IMR-90 (cell line): ENCODE data around the gene PODNL1.

Experiments used
- CEBPB ChIP-seq: IDR thresholded peaks from 2 replicates; pipeline ENCODE4 v1.6.1; 2012; ENCODE audit warnings: low read depth, low read length, improper control_type of control experiment
- MXI1 ChIP-seq: IDR thresholded peaks from 2 replicates; pipeline ENCODE4 v1.6.1; 2012; ENCODE audit warnings: low read depth, mild to moderate bottlenecking, low read length, moderate library complexity, borderline replicate concordance
- POLR2A ChIP-seq: IDR thresholded peaks from 2 replicates; pipeline ENCODE4 v1.6.1; 2012; ENCODE audit warnings: mild to moderate bottlenecking, low read depth, low read length
- RAD21 ChIP-seq: IDR thresholded peaks from 2 replicates; pipeline ENCODE4 v1.6.1; 2012; ENCODE audit warnings: low read length, improper control_type of control experiment
- RCOR1 ChIP-seq: IDR thresholded peaks from 2 replicates; pipeline ENCODE4 v1.6.1; 2012; ENCODE audit warnings: mild to moderate bottlenecking, low read length, improper control_type of control experiment; ENCODE audit not compliant: insufficient replicate concordance
- RFX5 ChIP-seq: IDR thresholded peaks from 2 replicates; pipeline ENCODE4 v1.8.0; 2012; ENCODE audit warnings: low read depth, mild to moderate bottlenecking, low read length, moderate library complexity
- TF ChIP-seq, protein P1 (sequence below): conservative IDR thresholded peaks from 2 replicates; pipeline ENCODE4 v1.5.1; 2012; ENCODE audit warnings: mild to moderate bottlenecking, low read depth, low read length, improper control_type of control experiment
- TF ChIP-seq, protein P2 (sequence below): fragments of 150-350 bp; IDR thresholded peaks from 2 replicates; pipeline ENCODE4 v1.6.1; 2016; ENCODE audit warnings: low read depth, mild to moderate bottlenecking, low read length, moderate library complexity, borderline replicate concordance
- TF ChIP-seq, protein P3 (sequence below): fragments of 150-350 bp; IDR thresholded peaks from 2 replicates; pipeline ENCODE4 v1.6.1; 2017; ENCODE audit warnings: mild to moderate bottlenecking, antibody characterized with exemption, low read length, low read depth

DNA sequence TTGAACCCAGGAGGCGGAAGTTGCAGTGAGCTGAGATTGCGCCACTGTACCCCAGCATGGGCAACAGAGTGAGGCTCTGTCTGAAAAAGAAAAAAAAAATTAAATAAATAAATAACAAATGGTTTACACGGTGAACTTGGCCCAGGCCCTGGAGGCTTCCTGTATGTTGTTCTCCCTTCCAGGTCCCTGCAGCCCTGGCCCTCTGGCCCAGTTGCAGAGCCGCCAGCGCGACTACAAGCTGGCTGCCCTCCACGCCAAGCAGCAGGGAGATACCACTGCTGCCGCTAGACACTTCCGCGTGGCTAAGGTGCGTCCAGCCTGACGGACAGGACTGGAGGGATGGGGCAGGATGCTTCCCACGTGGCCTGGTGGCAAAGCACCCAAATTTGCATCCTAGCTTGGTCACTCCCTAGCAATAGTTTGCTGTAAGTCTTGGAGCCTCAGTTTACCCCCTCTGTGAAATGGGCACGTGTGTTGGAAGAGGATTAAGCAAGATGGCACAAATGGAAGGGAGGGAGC is 20.3 kb downstream of the PODNL1 start:
- TF ChIP-seq CEBPB (no peak), RCOR1 (no peak), RAD21 (no peak), POLR2A (no peak), RFX5 (no peak), MXI1 (no peak)
- TF ChIP-seq, protein P1, sequence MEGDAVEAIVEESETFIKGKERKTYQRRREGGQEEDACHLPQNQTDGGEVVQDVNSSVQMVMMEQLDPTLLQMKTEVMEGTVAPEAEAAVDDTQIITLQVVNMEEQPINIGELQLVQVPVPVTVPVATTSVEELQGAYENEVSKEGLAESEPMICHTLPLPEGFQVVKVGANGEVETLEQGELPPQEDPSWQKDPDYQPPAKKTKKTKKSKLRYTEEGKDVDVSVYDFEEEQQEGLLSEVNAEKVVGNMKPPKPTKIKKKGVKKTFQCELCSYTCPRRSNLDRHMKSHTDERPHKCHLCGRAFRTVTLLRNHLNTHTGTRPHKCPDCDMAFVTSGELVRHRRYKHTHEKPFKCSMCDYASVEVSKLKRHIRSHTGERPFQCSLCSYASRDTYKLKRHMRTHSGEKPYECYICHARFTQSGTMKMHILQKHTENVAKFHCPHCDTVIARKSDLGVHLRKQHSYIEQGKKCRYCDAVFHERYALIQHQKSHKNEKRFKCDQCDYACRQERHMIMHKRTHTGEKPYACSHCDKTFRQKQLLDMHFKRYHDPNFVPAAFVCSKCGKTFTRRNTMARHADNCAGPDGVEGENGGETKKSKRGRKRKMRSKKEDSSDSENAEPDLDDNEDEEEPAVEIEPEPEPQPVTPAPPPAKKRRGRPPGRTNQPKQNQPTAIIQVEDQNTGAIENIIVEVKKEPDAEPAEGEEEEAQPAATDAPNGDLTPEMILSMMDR = no peak
- TF ChIP-seq, protein P2, sequence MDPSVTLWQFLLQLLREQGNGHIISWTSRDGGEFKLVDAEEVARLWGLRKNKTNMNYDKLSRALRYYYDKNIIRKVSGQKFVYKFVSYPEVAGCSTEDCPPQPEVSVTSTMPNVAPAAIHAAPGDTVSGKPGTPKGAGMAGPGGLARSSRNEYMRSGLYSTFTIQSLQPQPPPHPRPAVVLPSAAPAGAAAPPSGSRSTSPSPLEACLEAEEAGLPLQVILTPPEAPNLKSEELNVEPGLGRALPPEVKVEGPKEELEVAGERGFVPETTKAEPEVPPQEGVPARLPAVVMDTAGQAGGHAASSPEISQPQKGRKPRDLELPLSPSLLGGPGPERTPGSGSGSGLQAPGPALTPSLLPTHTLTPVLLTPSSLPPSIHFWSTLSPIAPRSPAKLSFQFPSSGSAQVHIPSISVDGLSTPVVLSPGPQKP = no peak
- TF ChIP-seq, protein P3, sequence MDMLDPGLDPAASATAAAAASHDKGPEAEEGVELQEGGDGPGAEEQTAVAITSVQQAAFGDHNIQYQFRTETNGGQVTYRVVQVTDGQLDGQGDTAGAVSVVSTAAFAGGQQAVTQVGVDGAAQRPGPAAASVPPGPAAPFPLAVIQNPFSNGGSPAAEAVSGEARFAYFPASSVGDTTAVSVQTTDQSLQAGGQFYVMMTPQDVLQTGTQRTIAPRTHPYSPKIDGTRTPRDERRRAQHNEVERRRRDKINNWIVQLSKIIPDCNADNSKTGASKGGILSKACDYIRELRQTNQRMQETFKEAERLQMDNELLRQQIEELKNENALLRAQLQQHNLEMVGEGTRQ = no peak
